Fibroblast of skin of back (primary cell): ENCODE measurements around the gene OCA2.

ENCODE experiments used
- DNase-seq: peaks from one replicate; pipeline ENCODE4 v3.0.0-alpha.2; 2013

The OCA2 gene

DNA sequence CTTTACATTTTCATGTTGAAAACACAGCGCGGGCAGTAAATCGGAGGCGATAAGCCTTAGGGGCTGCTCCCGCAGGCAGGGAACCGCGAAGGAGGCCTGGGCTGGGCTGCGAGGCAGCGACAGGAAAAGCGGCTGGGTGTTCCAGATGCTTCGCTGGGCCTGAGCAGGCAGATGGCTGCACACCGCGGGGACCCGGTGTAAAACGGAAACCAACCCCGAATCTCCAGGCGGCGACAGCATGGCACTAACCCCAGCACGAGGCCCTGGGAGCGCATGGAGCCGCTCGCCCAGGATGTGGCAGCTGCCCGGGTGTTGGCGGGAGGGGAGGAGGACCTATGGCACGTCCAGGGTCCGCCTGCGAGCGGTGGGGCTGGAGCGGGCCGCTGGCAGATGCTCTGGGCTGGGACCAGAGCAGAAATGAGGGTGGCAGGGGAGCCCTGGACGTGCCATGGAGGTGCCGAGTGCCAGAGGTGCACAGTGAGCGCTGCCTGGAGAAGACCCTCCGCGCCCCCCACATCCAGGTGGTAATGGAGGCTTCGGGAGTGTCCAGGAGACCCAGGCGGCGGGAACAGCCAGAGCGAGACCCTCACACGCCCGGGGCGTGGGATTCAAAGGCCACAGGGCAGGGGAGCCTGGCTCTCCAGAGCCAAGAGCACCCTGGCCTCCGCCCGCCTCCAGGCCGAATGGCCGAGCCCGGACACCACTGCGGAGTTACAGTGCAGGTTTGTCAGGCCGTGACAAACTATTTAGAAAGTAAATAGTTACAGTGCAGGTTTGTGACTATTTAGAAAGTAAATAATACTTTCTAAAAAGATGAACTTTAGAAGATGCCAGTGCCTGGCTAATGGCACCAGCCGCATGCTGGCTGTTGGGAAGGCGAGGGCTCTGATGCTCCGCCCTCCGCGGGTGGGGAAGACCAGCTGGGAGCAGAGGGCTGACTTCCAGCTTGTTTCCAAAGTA lies 293.6 kb downstream of the OCA2 start:
- DNase-seq: no peak

DNA sequence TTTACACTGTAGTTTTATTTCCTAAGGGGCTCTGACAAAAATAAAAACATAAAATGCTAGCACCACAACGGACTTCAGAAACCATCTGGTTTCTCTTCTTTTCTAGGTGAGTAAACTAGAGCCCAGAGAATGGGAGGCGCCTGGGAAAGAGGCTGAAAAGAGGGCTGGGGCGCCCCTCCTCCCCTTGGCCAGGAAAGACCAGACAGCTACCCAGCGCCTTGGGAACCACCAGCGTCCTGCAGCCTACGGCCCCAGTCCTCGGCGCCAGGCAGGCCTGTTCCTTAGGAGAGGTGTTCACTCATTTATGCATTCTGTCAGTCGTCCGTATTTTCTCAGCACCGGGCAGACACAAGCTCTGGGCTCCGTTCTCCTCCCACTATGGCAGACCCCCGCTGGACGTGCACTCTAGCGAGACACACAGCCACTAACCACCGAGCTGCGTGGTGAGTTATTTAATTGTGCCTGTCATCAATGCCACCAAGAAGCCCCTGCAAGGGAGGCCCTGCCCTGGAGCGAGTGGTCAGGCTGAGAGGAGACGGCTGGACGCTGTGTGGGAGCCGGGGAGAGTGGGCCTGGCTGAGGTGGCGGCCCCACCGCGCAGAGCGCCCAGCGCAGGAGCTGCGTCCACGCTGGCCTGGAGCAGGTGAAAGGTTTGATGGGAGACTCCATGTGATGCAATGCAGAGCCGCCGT lies 294.4 kb downstream of the OCA2 start:
- no peak for DNase-seq

DNA sequence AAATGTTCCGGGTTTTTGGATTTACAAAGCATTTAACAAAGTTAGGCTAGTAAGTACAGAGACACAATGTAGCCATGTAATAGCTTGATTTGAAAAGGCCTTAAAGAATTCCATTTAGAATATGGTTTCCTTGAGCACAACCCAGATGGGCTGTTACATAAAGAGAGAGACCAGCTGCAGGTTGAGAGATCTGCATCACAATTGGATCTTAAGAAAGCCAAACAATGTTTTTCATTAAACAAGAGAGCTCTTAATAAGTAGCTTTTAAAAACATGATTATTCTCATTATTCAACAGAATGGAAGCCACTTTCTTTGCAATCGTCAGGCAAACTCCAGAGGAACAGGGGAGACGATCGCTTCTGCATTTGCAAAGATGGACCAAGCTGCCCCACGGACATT lies 300.3 kb downstream of the OCA2 start:
- DNase-seq: no peak

DNA sequence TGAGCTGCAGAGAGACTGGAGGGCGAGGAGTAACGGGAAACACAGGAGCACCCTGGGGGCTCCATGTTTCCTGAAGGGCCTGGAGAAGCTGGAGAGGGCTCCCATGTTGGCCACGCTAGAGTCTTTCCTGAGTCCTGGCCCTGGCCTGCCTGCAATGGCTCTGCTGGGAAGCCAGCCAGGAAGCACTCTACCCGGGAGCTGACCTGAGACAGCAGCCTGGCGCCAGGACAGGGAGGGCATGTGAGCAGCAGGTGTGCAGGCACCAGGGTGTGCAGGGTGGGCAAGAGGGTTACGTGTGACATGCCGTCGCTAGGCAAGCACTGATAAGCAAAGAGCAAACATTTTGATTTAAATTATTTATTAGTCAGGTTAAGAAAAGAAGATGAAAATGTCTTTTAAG lies 301.4 kb downstream of the OCA2 start:
- no peak for DNase-seq

DNA sequence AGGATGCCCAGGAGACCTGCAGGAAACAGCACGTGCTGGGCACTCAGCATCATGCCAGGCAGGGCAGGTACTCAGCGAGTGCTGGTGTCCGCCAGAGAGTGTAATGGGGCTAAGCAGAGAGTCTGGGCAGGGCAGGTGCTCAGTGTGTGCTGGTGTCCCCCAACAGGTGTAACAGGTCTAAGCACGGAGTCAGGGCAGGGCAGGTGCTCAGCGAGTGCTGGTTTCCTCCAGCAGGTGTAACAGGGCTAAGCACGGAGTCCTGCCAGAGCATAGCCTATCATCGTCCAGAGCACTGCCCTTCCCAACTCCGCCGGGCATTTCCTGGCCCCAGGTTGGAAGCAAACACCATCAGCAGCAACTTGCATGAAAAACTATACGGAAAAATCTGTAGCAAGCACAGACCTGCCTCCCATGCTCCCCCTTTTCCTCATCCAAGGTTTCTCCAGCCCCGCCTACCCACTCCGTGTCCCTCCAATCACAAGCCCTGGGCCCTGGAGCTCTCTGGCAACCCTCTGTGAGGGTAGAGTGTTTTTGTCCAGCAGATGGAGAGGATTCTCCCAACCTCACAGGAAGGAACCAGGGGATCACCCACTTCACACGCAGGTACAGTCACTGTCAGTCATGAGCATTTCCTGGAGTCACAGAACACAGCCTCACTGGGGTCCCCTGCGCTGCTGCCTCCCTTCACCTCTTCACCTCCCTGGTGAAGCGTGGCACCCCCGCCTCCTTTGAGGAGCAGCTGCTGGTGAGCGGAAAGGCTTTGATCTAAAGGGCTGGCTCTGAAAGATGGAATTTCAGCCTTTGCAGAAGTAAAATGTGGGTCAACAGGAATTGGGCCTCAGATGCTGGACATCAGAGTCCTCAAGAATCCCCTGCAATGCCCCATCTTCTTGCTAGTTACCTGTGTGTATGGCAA lies 302.5 kb downstream of the OCA2 start:
- DNase-seq: no peak

DNA sequence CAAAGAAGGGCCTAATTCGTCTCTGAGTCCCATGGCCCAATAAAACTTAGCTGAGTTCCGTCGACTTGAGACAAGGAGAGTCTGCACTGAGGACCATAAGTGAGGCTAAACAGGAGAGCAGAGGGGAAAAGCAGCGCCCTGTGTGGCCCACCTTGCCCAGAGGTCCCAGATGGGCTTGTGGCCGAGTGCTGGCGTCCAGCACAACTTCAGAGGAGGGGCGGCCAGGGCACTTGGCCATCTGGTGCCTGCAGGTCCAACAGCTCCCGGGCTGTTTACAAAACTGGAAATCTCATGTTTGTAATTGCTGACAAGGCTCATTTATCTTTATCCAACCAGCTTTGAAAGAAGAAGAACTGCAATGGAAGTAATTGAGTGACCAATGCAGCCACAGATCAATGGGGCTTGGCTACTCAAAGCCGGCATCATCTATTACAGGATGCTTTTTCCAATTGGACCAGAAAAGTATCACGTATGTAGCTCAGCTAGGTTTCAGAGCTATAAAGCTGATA lies 306.3 kb downstream of the OCA2 start:
- no peak for DNase-seq

DNA sequence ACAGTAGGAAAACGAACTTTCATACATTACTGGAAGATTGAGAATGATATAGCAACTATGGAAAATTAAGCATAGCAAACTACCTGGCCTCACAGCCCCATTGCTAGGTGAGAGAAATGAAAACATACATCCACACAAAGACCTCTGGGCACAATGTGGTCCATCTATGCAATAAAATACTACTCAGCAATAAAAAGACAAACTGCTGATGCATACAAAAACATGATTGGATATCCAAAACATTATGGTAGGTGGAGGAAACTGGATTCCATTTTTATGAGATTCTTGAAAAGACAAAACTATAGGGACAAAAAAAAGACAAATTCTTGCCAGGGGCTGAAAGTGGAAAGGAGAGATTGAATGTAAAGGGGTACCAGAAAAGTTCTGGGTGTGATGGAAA lies 308.8 kb downstream of the OCA2 start:
- no peak for DNase-seq

DNA sequence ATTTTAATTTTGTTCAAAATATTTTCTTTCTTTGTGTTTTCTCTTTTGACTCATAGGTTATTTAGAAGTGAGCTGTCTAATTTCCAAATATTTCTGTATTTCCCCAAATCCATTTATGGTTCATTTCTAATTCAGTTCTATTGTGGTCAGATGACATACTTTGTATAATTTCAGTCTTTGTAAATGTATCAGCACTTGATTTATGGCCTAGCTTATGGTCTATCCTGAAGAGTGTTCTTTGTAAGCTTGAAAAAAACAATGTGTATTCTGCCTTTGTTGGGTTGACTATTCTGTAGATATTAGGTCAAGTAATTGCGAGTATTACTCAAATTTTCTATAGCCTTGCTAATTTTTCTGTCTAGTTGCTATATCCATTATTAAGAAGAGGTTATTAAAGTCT lies 311.2 kb downstream of the OCA2 start:
- DNase-seq: no peak

DNA sequence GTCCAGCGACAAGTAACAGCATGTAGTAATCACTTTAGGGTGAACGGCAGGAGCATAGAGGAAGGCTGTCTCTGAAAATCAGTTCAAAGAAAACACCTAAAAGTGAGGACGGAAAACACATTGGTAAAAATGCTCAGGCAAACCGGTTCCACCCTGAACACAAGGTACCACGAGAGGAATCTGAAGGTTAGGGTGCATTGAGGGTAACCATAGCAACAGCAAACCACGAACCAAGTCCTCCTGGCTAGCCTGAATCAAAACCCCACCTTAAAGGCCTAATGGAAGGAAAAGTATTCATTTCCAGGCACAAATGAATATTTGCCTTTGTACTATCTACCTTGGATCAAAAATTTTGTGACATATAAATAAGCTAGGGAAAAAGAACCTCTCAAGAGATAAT lies 315.0 kb downstream of the OCA2 start:
- DNase-seq: no peak

DNA sequence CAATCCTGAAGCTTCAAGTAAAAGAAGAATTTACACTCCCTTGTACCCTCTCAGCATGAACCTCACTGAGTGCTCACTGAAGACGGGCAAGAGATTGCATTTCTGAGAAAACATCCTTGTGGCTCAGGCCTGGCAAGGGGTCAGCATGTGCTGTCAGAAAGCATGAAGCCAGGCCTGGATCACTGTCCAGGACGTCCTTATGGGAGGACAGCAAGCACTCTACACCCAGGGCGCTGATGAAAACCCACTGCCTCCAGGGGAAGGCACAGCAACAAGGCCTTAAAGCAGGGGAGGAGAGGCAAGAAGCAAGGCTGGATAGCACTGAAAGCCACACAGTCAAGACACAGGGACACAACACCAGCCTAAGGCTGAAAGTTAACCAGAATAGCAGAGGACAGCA lies 315.4 kb downstream of the OCA2 start:
- DNase-seq: no peak

DNA sequence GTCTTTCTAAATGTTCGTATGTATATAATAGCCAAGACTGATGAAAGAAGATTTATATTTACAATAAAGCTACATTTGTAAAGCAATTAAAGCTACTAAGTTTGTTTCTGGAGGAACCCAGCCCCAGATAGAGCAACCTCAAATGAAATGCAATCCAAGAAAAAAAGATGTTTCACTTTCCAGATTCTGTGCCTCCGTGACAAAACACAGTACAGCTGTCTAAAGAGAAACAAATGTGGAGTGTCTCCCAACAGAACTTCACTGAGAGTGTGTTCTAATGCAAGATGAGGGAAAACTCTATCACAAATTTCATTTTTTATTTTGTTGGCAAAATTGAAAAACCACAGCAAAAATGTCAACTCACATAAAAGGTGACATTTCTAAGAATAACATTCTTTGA lies 317.0 kb downstream of the OCA2 start:
- DNase-seq: no peak

DNA sequence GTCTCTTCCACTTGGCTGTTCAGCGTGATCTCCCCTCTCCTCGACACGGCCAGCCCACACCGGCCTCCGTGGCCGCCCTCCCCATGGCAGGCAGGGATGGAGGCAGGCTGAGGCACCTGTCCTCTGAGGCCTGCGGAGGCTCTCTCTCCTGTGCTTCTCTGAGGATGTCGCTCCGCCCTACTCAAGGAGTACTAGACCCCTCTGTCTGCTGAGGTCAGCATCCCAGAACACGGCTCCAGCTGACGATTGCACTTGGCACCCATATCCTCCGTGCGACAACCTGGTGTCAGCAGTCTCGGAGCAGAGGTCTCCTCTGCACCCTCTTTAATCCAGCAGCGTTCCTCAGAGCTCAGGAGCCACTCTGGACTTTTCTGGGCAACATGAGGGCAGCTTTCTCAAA lies 322.6 kb downstream of the OCA2 start:
- DNase-seq: no peak

DNA sequence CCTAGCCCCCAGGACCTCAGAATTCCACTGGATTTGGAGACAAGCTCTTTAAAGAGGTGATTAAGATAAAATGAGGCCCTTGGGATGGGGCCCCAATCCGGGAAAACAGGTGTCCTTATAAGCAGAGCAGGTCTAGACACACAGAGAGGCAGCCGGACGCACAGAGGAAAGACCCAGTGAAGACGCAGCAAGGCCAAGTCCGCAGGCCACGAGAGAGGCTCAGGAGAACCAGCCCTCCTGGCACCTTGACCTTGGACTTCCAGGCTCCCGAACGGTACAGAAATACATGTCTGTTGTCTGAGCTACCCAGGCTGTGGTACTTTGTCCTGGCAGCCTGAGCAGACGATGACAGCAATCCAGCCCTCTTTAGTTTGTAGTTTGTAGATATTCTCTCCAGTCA lies 324.5 kb downstream of the OCA2 start:
- DNase-seq: no peak

DNA sequence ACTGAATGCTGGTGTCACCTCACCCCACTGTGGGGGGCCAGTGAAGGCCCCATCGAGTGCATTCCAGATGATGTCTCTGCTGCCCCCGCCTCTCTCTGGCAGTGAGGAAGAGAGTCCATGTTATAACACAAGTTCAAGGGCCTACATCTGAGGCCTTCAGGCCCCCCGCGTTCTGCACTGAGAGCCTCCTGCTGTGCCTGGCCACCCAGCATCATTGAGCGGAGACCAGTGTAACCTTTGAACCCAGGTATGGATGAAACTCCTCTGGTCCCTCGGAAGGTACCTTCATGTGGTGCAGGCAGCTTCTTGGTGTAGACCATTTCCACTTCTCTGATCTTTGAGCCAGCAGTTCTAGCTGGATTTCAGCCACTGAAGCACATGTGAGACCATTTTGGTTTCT lies 324.9 kb downstream of the OCA2 start:
- no peak for DNase-seq

DNA sequence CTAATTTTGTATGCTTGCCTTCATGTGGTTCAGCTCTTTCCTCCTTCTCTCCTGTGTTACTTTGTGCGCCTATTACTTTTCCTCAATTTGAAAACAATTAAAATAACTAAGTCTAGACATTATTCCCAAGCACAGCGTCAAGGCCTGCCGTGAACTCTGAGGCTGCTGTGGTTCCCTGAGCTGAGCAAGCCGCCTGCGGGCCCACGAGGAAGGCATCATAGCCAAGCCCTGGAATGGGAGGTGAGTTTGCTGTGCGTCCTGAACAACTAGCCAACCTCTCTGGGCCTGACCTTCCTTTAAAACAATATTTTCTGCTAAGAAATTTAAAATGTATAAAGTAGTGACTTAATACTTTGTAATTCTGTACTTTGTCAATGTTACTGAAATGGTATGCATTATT lies 327.2 kb downstream of the OCA2 start:
- DNase-seq: no peak

DNA sequence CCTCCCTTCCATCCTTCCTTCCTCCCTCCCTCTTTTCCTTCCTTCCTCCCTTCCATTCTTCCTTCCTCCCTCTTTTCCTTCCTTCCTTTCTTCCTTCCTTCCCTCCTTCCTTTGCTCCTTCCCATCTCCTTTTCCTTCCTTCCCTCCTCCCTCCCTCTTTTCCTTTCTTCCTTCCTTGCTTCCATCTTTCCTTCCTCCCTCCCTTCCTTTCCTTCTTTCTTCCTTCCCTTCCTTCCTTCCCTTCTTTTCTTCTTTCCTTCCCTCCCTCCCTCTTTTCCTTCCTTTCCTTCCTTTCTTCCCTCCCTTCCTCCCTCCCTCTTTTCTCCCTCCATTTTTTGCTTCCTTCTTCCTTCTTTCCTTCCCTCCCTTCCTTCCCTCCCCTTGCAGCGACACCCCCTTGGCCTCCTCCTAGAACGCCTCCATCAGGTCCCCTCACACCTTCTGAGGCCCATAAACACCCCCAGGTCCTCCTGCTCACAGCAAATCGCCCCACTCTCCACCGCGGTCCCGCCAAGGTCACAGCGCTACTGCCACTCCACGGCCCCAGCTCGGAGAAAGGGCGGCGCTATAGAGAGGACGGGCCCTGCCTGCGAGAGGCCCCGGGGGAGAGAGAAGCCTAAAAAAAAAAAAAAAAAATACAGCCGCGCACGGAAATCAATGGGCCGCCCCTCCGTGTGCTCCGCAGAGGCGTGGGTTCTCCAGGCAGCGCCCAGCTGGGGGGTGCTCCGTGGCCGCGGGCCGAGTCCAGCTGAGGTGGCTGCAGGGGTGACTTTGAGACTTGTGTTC lies 328.2 kb downstream of the OCA2 start:
- DNase-seq: no peak

DNA sequence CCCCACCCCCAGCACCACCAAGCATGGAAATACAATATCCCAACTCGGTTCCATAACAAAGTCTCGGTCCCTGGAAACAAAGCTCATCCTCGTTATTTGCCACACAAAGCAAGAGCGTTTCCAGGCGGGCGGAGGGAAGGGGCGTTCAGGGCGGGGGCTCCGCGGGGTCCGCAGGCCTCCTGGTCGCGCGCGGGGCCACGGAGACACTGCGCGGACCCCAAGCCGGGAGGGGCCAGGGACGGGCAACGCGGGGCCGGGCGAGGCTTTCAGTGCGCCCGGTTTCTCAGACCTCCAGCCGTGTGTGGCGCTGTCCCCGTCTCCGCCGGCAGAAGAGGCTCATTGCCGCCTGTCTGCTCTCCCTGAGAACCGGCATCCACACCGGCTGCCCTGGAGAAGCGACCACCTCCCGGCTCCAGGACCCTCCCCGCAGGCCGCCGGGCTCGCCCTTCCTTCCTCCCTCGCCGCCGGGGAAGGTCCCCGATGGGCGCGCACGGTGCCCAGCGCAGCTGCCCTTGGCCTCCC lies 329.0 kb downstream of the OCA2 start:
- no peak for DNase-seq

DNA sequence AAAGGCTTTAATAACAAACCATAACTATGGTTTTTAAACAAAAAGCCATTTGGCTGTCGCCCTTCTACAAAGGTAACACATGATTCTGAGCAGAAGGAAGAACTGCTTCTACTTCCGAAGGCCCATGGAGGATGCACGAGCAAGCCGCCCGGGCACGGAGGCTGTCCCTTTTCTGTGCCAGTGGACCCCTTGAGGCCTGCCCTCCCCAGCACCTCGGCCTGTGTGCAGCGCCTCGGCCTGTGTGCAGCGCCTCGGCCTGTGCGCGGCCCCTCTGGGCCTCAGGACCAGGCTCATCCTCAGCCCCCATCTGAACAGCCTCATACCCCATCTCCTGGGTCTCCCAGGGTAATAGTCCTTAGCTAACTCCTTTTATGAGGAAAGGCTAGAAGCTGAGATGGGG lies 329.5 kb downstream of the OCA2 start:
- DNase-seq: no peak

DNA sequence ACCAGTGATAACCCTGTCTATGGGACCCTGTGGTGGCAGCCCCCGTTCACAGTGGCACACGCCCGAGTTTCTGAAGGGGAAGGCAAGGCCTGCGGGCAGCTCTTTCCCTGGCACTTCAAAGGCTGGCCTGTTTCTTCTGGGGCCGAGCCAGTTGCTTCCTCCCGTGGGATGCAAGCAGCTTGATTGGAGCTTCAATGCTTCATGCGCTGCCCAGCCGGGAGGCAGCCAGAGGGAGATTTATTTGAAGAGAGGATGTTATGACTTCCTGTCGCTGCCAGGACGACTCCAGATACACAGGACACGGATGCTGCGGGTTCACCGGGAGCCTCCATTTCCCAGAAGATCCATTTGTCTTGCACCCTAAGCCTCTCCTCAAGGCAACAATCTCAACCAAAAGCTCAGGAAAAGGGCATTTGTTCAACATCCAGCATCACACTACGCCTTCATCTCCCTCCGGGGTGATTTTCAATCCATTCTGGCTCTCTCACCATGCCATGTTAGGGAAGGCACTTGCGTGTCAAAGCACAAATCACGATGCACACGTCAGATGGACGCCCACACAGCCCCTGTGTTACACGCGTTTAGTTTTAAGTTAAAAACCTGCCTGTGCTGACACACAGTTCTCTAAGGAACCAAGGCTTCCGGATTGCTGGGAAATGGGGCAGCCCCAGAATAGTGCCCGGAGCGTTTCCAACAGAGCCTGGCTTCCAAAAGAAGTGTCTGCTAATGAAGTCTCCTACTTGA lies 330.2 kb downstream of the OCA2 start:
- no peak for DNase-seq

DNA sequence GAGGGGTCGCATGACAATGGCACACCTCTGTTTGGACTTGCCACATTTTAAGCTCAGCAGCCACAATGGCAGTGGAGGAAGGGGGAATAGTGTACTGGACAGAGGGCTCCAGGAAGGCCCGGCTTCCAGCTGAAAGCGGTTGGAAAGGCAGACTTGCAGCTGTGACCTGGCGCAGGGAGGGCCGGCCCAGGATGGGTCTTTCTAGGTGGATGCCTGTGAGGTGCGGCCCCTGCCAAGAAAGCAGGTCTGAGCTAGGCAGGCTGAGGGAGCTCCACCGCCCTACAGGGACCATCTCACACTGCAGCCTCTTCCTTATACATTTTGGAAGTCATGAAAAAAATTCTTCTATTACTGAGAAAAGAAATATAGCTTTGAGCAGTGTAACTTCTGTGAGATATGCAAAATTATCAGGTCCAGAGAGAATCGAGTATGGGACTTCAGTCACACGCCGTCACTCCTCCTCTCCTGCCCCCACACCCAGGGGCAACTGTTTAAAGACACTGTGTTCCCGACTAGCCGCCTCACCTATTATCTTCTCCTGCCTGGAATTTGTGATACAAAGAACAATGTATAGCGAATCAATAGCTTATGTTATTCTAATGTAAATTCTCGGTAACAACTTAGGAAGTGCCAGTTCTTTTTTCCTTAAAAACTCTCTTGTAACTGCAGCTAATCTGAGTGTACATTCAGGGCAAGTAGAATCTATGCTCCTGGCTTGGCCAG lies 331.0 kb downstream of the OCA2 start:
- no peak for DNase-seq
